Effector memory CD4-positive, alpha-beta T cell (primary cell): Measurements from ENCODE around the gene DEFB114.

Source experiments
- DNase-seq, 3 donors: peaks; one replicate each; pipeline ENCODE4 v3.0.0-alpha.2; 2020
- H3K27ac ChIP-seq: 2 replicates; pipeline ENCODE4 v1.7.0; 2013; ENCODE audit warnings: mild to moderate bottlenecking, low read length, moderate library complexity; ENCODE audit not compliant: insufficient read depth, poor library complexity, severe bottlenecking
- H3K27me3 ChIP-seq: replicated peaks from 2 replicates; pipeline ENCODE4 v1.7.0; 2013; ENCODE audit warnings: mild to moderate bottlenecking, low read length; ENCODE audit not compliant: insufficient read depth, control insufficient read depth, poor library complexity, severe bottlenecking
- H3K36me3 ChIP-seq: 2 replicates; pipeline ENCODE4 v1.7.0; 2013; ENCODE audit warnings: mild to moderate bottlenecking, low read length, moderate library complexity; ENCODE audit not compliant: control insufficient read depth, insufficient read depth
- H3K4me1 ChIP-seq: 2 replicates; pipeline ENCODE4 v1.7.0; 2013; ENCODE audit warnings: low read length, mild to moderate bottlenecking; ENCODE audit not compliant: control insufficient read depth, insufficient read depth, poor library complexity, severe bottlenecking
- H3K4me3 ChIP-seq: 2 replicates; pipeline ENCODE4 v1.7.0; 2013; ENCODE audit warnings: low read length, low read depth, mild to moderate bottlenecking; ENCODE audit not compliant: insufficient read depth, poor library complexity, severe bottlenecking
- H3K9me3 ChIP-seq: 2 replicates; pipeline ENCODE4 v1.7.0; 2013; ENCODE audit warnings: mild to moderate bottlenecking, low read length, moderate library complexity; ENCODE audit not compliant: control insufficient read depth
- total RNA-seq, 3 donors: gene quantifications; one replicate each; lab custom pipeline; 2026; lab: John Stamatoyannopoulos, UW

Gene DEFB114, protein sequence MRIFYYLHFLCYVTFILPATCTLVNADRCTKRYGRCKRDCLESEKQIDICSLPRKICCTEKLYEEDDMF
- total RNA-seq: 0 reads per million in 3 donors

DNA sequence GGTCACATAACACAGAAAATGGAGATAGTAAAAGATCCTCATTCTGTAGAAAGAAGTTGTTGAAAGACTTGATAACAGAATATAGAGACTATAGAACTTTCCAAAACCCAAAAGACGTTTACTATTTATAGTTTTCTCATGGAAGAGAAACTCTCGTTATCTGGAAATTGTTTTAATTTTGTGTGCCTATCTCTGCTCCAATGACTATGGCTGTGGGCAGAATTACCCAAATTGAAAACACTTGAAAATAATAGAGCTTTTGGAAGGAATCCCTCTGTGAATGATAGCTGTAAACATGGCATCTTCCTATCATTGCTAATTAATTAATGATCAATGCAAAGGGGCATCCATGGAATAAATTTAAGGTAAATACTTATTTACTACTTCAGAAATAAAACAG lies at the start of gene DEFB114:
TSS of gene DEFB114 (minus strand) at position 101 of the 400 bp plus-strand sequence. CDS start at position 42, 59 bp downstream.
- no peak for DNase-seq
- Histone ChIP-seq H3K27me3 (no peaks in the 10 kb centered on the region), H3K27ac (no peak within 1 kb of the TSS), H3K4me1 (no peaks in the 10 kb centered on the region), H3K9me3 (no peaks in the 10 kb centered on the region), H3K36me3 (no peaks in the 10 kb centered on the region), H3K4me3 (no peak within 1 kb of the TSS)

DNA sequence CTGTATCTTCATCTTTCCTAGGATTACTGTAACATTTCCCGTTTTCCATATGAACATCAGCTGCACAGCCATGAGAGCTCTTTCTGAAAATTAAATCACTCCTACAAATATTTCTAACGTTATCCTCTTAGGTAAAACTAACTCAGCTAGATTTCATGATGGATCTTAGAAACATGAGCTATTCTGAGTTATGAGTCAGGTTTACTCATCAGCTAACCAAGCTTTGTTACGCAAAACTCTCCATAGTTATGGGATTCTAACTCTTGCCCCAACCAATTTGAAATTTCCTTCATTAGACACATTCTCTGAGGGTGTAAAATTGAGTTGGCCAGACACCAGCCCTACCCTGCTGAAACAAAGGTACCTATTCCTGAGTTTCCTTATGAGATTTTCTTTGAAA lies 43.9 kb upstream of the DEFB114 start:
- Histone ChIP-seq H3K36me3 (no peaks in the 10 kb centered on the region), H3K27ac (no peak overlapping the region), H3K4me3 (no peak overlapping the region), H3K27me3 (no peaks in the 10 kb centered on the region), H3K4me1 (no peaks in the 10 kb centered on the region), H3K9me3 (no peaks in the 10 kb centered on the region)
- no peak for DNase-seq

DNA sequence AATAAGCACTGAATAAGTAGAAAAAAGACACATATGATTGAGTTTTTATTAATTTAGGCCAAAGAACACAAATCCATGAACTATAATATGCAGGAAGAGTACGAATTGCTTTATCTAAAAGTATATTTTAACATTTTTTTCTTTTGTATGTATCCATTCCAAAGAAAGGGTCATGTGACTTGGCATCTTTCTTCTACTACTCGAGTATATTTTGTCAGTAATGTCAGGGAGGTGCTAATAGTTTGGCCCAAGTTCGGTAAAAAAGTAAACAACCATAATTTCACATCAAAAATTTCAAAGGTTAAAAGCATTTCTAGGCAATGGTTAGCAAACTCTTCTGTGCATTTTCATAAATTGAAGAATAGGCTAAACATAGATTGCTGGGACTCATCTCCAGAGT lies 39.2 kb upstream of the DEFB114 start:
- no peaks in the 10 kb centered on the region for H3K36me3 ChIP-seq
- no peak overlapping the region for H3K4me3 ChIP-seq
- no peak for DNase-seq
- no peaks in the 10 kb centered on the region for H3K27me3 ChIP-seq
- H3K9me3 ChIP-seq: no peaks in the 10 kb centered on the region
- no peak overlapping the region for H3K27ac ChIP-seq
- H3K4me1 ChIP-seq: no peaks in the 10 kb centered on the region

DNA sequence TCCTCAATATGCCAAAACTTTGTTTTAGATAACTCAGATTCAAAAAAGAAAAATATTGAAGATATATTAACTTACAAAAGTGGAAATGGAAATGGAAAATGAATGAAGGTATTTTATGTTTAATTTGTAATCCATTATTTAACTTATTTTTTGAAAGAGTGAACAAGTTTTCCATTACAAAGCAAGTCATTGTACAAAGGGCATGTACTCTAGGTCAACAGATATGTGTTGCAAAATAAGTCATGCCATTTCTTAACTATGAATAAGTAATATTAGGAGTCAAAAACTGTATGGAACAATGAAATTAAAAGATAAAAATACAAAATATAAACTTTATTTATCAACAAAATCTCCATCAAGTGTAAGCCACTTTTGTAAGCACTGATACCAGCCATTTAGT lies 31.3 kb upstream of the DEFB114 start:
- no peak for DNase-seq
- Histone ChIP-seq H3K9me3 (no peaks in the 10 kb centered on the region), H3K4me1 (no peaks in the 10 kb centered on the region), H3K27ac (no peak overlapping the region), H3K4me3 (no peak overlapping the region), H3K27me3 (no peaks in the 10 kb centered on the region), H3K36me3 (no peaks in the 10 kb centered on the region)

DNA sequence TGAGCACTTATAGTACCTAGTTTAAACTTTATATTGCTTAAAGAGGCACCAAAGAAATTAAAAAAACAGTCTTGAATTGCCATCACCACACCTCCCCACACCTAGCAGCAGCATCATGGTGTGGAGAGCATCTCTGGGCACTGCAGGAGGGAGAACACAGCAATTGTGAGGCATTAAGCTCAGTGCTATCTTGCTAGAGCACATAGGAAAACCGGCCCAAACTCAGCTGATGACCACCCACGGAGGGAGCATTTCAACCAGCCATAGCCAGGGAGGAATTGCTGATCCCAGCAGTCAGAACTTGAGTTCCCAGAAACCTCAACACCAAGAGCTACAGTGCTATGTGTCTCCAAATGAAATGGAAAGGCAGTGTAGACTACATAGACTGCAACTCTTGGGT lies 24.9 kb upstream of the DEFB114 start:
- DNase-seq: no peak
- H3K4me1 ChIP-seq: no peaks in the 10 kb centered on the region
- no peaks in the 10 kb centered on the region for H3K27me3 ChIP-seq
- no peaks in the 10 kb centered on the region for H3K36me3 ChIP-seq
- no peak overlapping the region for H3K4me3 ChIP-seq
- no peak overlapping the region for H3K27ac ChIP-seq
- H3K9me3 ChIP-seq: no peaks in the 10 kb centered on the region

DNA sequence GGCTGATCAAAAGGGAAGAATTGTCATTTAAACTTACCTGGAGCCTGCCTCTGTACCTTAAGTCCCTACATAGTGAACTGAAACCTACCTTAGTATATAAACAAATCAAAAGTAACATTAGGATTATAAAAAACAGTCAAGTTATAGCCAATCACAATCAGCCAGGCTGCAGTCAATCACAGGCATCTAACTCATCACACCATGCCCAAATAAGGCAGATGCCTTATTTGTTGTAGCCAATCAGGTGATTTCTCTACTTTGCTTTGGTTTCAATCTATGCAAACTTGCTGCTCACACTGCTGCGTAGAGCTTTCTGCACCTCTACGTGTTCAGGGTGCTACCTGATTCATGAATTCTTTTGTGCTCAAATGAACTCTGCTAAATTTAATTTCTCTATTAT lies 23.8 kb upstream of the DEFB114 start:
- Histone ChIP-seq H3K9me3 (no peaks in the 10 kb centered on the region), H3K36me3 (no peaks in the 10 kb centered on the region)

DNA sequence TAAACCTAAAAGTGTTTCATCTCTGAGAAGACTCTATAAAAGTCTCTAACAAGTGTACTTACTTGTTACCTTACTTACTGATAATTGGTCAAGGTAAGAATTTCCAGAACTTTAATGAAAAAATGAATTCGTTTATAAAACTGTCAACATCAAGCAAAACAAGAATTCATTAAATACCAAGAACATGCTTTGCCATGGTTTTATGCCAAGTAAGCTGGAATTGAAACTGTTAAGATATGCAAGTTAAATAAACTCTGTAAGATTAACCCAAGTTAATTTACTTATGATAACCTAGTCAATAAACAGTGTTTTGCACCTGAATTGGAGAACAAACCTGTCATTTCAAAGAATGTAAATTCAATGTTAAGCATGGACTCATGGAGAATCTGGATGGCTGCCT lies 22.6 kb upstream of the DEFB114 start:
- Histone ChIP-seq H3K4me1 (no peaks in the 10 kb centered on the region), H3K4me3 (no peak overlapping the region), H3K36me3 (no peaks in the 10 kb centered on the region), H3K9me3 (no peaks in the 10 kb centered on the region), H3K27ac (no peak overlapping the region), H3K27me3 (no peaks in the 10 kb centered on the region)
- no peak for DNase-seq

More for the DNA sequence above, 23.8 kb upstream of the DEFB114 start:
- Histone ChIP-seq H3K4me3 (no peak overlapping the region), H3K27me3 (no peaks in the 10 kb centered on the region), H3K4me1 (no peaks in the 10 kb centered on the region), H3K27ac (no peak overlapping the region)
- DNase-seq: no peak

DNA sequence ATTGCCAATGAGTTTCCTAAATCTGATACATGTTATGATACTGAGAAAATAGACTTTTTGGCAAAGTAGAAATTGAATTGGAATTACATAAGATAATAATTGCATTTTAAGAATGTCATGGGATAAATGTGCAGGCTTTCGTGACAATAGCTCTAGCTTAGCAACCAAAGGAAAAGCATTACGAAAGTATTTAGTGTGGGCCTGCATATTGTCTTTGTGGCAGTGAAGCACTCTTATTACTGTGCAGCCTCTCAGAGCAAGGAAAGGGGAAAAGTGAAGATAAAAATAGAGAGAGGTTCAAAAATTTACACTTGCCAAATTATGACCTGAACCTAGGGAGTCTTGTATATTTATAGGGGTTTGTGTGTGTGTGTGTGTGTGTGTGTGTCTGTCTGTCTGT lies 18.1 kb upstream of the DEFB114 start:
- Histone ChIP-seq H3K27ac (no peak overlapping the region), H3K9me3 (no peaks in the 10 kb centered on the region), H3K4me1 (no peaks in the 10 kb centered on the region), H3K4me3 (no peak overlapping the region), H3K36me3 (no peaks in the 10 kb centered on the region), H3K27me3 (no peaks in the 10 kb centered on the region)
- DNase-seq: no peak

DNA sequence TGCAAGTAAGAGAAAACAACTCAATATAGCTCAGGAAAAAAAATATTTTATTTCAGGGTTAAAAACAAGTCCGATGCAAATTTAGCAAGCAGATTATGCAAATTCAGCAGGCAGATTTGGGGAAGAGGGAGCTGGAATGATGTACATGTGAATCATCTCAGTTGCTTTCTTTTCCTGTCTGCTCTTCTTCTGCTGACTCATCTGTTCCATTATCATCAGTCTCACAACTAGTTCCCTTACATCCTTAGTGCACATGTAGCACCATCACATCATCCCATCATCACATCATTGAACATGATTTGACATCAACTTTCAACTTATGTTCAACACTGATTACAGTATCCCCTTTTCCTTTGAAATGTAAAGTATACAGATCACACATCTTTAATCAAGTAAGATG lies 16.9 kb upstream of the DEFB114 start:
- Histone ChIP-seq H3K4me3 (no peak overlapping the region), H3K27me3 (no peaks in the 10 kb centered on the region)
- no peak for DNase-seq

DNA sequence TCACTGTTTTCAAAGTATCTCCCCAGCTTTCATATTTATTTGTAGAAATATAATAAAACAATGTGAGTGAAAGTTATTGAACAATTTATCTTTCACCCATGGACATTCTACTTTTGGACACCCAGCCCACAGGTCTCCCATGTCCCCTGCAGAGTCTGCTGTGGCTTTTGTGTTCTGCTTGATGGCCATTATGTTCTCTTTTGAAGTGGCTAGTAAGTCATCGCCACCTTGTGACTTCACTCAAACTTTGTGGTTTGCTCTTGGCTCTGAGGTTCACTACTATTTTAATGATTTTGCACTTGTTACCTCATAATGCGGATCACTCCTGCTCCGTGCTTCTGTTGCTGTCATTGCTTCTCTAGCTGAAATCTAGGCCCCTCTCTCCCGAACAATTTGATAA lies 15.6 kb upstream of the DEFB114 start:
- Histone ChIP-seq H3K27me3 (no peaks in the 10 kb centered on the region), H3K9me3 (no peaks in the 10 kb centered on the region), H3K4me3 (no peak overlapping the region), H3K36me3 (no peaks in the 10 kb centered on the region), H3K4me1 (no peaks in the 10 kb centered on the region), H3K27ac (no peak overlapping the region)
- no peak for DNase-seq

More for the DNA sequence above, 16.9 kb upstream of the DEFB114 start:
- H3K9me3 ChIP-seq: no peaks in the 10 kb centered on the region
- H3K36me3 ChIP-seq: no peaks in the 10 kb centered on the region
- H3K4me1 ChIP-seq: no peaks in the 10 kb centered on the region
- H3K27ac ChIP-seq: no peak overlapping the region
